ENCODE results near the gene SSC5D. TPM values are rescaled to one million over a fixed set of nuclear protein-coding genes. Genes with fewer than 3 reads are reported as not detected.

SSC5D gene
- total RNA-seq, 1 donor from 2014 or later = 1.5 TPM

DNA sequence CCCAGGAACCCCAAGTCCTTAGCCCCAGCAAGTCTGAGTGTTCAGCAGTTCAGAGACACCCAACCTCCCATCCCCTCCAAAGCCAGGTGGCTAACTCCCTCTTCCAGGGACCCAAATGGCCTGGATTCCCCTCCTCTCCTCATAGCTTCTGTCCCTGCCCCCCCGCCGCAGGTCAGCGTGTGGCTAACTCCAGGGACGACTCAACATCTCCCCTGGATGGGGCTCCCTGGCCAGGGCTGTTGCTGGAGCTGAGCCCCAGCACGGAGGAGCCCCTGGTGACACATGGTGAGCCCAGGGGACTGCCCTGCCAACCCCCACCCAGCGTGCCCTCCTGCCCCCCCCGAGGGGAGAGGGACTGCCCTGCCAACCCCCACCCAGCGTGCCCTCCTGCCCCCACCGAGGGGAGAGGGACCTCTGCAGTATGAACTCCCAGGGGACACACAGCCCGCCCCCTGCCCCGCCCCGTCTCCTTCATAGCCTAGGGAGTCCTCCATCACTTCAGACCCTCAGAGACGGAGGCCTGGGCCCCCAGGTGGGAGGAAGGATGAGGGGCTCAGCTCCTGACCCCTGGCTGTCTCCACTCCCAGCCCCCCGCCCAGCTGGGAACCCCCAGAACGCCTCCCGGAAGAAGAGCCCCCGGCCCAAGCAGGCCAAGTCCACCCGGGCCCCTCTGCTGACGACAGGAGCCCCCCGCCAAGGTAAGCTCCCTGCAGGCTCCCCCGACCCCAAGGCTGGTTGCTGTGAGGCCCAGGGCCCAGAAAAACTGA, 1.7 kb downstream of the SSC5D start:
- TF ChIP-seq, protein P1, sequence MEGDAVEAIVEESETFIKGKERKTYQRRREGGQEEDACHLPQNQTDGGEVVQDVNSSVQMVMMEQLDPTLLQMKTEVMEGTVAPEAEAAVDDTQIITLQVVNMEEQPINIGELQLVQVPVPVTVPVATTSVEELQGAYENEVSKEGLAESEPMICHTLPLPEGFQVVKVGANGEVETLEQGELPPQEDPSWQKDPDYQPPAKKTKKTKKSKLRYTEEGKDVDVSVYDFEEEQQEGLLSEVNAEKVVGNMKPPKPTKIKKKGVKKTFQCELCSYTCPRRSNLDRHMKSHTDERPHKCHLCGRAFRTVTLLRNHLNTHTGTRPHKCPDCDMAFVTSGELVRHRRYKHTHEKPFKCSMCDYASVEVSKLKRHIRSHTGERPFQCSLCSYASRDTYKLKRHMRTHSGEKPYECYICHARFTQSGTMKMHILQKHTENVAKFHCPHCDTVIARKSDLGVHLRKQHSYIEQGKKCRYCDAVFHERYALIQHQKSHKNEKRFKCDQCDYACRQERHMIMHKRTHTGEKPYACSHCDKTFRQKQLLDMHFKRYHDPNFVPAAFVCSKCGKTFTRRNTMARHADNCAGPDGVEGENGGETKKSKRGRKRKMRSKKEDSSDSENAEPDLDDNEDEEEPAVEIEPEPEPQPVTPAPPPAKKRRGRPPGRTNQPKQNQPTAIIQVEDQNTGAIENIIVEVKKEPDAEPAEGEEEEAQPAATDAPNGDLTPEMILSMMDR (conservative IDR thresholded peaks at IDR 0.05) = no peak
- Mint-ChIP-seq H3K9me3 (no peaks in the 10 kb centered on the region), H3K4me1 (ENCODE audit: unreplicated experiment) (peaks cover 17% of the 10 kb centered on the region), H3K27me3 (peaks cover 3% of the 10 kb centered on the region), H3K27ac (no peak overlapping the region), H3K36me3 (no peaks in the 10 kb centered on the region), H3K4me3 (no peak overlapping the region)
- no peak for DNase-seq (ENCODE audit: extremely low spot score, unreplicated experiment)

DNA sequence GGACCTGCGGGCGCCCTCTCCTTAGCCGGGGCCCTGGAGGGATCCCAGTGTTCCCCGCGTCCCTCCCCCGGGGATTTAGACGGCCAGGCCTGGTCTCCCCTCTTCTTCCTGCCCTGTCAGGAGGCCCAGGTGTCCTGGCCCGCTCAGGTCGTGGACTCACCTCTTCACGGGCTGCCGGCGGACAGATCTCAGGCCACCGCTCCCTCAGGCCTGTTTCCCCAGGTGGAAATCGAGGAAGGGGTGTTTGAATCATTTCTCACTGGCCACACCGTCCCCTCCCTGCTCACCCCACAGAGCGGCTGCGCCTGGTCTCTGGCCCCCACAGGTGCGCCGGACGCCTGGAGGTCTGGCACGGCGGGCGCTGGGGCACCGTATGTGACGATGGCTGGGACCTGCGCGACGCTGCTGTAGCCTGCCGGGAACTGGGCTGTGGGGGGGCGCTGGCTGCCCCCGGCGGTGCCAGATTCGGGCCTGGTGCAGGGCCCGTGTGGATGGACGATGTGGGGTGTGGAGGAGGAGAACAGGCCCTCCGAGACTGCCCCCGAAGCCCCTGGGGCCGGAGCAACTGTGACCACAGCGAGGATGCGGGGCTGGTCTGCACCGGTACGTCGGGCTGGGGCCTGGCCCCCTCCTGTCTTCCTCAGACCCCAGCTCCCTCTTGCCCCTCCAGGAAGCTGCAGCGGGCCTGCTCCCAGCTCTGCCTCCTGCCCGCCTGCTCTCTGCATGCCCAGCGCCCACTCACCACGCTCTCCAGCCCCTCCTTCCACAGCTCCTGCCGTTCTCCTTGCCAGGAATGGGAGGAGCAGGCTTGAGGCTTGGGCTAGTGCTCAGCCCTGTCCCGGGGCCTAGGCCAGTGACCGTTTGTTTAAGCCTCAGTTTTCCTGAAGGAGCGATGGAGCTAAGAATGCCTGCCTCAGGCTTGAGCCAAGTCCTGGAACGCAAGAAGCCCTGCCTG, 2.5 kb downstream of the SSC5D start:
- TF ChIP-seq, protein P1 (conservative IDR thresholded peaks at IDR 0.05) = no peak
- Mint-ChIP-seq H3K9me3 (no peaks in the 10 kb centered on the region), H3K27me3 (peaks cover 3% of the 10 kb centered on the region), H3K4me3 (no peak overlapping the region), H3K4me1 (ENCODE audit: unreplicated experiment) (peaks cover 21% of the 10 kb centered on the region), H3K36me3 (no peaks in the 10 kb centered on the region), H3K27ac (no peak overlapping the region)
- DNase-seq (ENCODE audit: extremely low spot score, unreplicated experiment) = no peak

DNA sequence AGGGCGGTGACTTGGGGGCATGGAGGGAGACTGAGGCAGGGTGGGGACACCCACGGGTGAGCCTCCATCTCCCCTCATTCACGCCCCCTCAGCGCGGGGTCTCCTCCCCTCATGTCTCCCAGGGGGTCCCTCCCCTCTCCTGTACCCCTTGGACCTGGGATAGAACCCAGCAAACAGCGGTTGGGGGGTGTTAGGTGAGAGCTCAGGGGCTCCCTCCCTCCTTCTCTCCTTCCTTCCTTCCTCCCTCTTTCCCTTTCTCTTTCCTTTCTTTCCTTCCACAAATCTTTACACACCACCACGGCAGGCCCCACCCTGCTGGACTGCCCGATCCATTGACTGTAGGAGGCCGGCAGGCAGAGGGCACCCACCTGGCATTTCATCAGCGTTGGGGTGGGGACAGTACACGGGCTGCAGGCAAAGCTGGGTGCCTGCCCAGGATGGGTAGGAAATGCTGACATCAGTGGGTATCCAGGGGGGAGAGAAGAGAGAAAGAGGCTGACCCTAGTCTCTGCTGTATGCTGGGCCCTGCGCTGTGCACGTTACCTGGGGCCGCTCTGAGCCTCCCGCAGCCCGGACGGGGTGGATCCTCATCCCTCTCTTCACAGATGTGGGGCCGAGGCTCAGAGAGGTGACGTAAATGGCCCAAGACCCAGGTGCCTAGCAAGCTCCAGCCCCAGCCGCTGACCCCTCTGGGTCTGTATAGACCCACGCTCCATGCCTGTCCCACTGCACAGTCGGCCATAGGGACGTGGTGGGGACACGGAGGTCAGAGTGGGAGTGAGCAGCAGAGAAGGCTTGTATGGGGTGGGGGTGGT, 3.5 kb downstream of the SSC5D start:
- Mint-ChIP-seq H3K27ac (no peak overlapping the region), H3K4me3 (no peak overlapping the region), H3K9me3 (no peaks in the 10 kb centered on the region), H3K36me3 (no peaks in the 10 kb centered on the region), H3K4me1 (ENCODE audit: unreplicated experiment) (peaks cover 21% of the 10 kb centered on the region), H3K27me3 (peaks cover 6% of the 10 kb centered on the region)
- TF ChIP-seq, protein P1 (conservative IDR thresholded peaks at IDR 0.05) = no peak
- DNase-seq (ENCODE audit: extremely low spot score, unreplicated experiment) = no peak

DNA sequence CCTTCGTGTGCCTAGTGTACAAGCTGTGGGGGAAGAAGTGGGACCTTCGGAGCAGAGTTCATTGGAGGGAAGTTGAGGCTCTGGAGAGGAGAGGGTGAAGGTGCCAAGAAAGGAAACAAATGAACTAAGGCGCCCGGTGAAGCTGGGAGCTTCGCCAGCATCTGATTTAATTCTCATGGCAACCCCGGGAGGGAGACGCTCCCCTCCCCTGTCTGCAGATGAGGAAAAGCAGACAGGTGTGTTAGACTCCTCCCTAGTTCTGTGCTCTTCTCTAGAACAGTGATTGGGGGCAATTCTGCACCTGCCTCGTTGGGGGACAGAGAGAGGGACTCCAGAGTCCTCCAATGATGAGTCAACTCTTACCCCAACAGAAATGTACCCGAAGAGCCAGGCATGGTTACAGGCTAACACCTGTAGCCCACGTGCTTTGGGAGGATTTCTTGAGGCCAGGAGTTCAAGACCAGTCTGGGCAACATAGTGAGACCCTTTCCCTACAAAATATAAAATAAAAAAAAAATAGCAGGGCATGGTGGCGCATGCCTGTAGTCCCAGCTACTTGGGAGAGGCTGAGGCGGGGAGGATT, 4.2 kb downstream of the SSC5D start:
- TF ChIP-seq, protein P1 (conservative IDR thresholded peaks at IDR 0.05) = no peak
- H3K27me3 Mint-ChIP-seq = peaks cover 6% of the 10 kb centered on the region
- no peak for DNase-seq (ENCODE audit: extremely low spot score, unreplicated experiment)
- peaks cover 15% of the 10 kb centered on the region for H3K4me1 Mint-ChIP-seq (ENCODE audit: unreplicated experiment)
- no peak overlapping the region for H3K4me3 Mint-ChIP-seq
- H3K9me3 Mint-ChIP-seq = no peaks in the 10 kb centered on the region
- H3K36me3 Mint-ChIP-seq = no peaks in the 10 kb centered on the region
- no peak overlapping the region for H3K27ac Mint-ChIP-seq

Measured in type B pancreatic cell (in vitro differentiated cells).